ENCODE results near the gene CACNB4. TPM values are rescaled to one million over a fixed set of nuclear protein-coding genes. Genes with fewer than 3 reads are reported as not detected.

CACNB4 gene
- total and polyA plus RNA-seq, 10 of the 15 experiments (the other 5 are each of a cell fraction or from before 2014, with no cell fraction given), result 2.0 to 21.6 (median 9.3) TPM

- peak; percentile 56; the same call in 1 of the 2 replicates for TF ChIP-seq JUNB (IDR thresholded peaks at IDR 0.05)
- TF ChIP-seq, protein P1, sequence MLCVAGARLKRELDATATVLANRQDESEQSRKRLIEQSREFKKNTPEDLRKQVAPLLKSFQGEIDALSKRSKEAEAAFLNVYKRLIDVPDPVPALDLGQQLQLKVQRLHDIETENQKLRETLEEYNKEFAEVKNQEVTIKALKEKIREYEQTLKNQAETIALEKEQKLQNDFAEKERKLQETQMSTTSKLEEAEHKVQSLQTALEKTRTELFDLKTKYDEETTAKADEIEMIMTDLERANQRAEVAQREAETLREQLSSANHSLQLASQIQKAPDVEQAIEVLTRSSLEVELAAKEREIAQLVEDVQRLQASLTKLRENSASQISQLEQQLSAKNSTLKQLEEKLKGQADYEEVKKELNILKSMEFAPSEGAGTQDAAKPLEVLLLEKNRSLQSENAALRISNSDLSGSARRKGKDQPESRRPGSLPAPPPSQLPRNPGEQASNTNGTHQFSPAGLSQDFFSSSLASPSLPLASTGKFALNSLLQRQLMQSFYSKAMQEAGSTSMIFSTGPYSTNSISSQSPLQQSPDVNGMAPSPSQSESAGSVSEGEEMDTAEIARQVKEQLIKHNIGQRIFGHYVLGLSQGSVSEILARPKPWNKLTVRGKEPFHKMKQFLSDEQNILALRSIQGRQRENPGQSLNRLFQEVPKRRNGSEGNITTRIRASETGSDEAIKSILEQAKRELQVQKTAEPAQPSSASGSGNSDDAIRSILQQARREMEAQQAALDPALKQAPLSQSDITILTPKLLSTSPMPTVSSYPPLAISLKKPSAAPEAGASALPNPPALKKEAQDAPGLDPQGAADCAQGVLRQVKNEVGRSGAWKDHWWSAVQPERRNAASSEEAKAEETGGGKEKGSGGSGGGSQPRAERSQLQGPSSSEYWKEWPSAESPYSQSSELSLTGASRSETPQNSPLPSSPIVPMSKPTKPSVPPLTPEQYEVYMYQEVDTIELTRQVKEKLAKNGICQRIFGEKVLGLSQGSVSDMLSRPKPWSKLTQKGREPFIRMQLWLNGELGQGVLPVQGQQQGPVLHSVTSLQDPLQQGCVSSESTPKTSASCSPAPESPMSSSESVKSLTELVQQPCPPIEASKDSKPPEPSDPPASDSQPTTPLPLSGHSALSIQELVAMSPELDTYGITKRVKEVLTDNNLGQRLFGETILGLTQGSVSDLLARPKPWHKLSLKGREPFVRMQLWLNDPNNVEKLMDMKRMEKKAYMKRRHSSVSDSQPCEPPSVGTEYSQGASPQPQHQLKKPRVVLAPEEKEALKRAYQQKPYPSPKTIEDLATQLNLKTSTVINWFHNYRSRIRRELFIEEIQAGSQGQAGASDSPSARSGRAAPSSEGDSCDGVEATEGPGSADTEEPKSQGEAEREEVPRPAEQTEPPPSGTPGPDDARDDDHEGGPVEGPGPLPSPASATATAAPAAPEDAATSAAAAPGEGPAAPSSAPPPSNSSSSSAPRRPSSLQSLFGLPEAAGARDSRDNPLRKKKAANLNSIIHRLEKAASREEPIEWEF (IDR thresholded peaks at IDR 0.05; ENCODE audit: insufficient replicate concordance, low read depth, low read length), result no peak
- TF ChIP-seq CREM (IDR thresholded peaks at IDR 0.05; ENCODE audit: low read depth), result peak; percentile 49; the same call in 1 of the 2 replicates
- TF ChIP-seq ETV6 (conservative IDR thresholded peaks at IDR 0.05 in 1 of 2, IDR thresholded peaks at IDR 0.05 in 1 of 2; ENCODE audit: borderline replicate concordance in 1 of 2, low read depth in 1 of 2), result peak in 1 of 2 experiments; percentile 60; a peak in 2 of 4 replicates
- TF ChIP-seq NR2C2 (IDR thresholded peaks at IDR 0.05; ENCODE audit: borderline replicate concordance, control insufficient read depth, insufficient read length, low read depth), result no peak
- TF ChIP-seq FOXK2 (IDR thresholded peaks at IDR 0.05), result no peak
- 0 out of 2 replicates have a peak, but pooled peaks have one; percentile 38 for TF ChIP-seq IRF4 (IDR thresholded peaks at IDR 0.05; ENCODE audit: low read depth, low read length)
- TF ChIP-seq SREBF2 (IDR thresholded peaks at IDR 0.05; ENCODE audit: low read length), result no peak
These were observed 236.1 kb downstream of the CACNB4 start (continued) for GRCh38 chr2:151862700-151863099.
